Hindlimb muscle (tissue), 1 donor: Measurements from ENCODE around the gene KCNG2. TPM values are rescaled to one million over a fixed set of nuclear protein-coding genes. Genes with fewer than 3 reads are reported as not detected.
"Not testable (repeated sequence)": the region's sequence is repeated elsewhere in the genome, so short reads cannot be mapped to it uniquely, and the experiment has no call there.

ENCODE experiments used
- DNase-seq: peaks from one replicate; pipeline ENCODE4 v3.0.0-alpha.2; 2013
- polyA plus RNA-seq: library from polyadenylated mRNA; unstranded; fragments of 120-200 nt; gene quantifications from one replicate; pipeline ENCODE4 v1.2.1, GENCODE V29; 2013; ENCODE audit not compliant: insufficient read length

KCNG2 gene
- polyA plus RNA-seq, 1 donor = 0.86 TPM

DNA sequence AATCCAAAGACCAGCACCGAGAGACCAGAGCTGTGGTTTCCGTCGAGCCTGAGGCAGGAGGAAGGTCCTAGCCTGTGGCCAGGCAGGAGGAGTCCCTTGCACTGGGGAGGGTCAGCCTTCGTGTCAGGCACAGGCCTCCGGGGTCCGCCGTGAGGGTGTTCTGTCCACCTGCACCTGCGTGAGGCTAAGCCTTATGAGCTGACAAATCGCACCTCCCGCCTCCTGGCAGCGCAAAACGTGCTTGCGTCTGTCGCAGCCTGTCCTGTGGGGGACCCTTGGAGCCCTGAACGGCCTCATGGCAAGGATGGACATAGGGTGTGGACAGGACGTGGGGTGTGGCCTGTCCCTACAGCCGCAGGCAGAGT is 73.3 kb downstream of the KCNG2 start:
- no peak for DNase-seq

DNA sequence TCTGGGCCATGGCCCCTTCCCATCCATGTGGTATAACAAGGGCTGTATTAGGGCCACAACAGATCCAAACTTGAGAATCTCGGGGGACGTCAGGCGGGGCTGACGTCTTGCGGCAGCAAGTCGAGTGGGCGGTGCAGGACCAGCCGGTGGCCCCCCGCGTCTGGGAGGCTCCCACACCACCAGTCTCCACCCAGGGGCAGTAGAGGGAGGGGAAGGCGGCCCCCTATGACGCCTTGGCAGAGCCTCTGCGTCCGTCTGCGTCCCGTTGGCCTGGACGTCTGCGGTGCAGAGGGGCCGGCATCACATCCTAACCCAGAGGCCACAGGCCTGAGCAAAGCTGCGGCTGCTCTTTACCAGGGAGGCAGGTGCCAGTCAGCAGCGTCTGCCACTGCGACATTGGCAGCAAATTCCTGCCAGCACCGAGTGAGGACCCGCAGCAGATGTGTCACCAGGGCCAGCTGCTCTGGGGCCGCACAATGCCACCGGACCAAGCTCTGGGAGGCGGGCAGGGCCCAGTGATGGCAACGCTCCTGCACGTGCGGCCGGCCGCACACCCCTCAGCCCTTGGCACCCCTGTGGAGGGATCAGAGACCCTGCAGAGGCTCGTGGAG is 73.8 kb downstream of the KCNG2 start:
- DNase-seq = no peak

DNA sequence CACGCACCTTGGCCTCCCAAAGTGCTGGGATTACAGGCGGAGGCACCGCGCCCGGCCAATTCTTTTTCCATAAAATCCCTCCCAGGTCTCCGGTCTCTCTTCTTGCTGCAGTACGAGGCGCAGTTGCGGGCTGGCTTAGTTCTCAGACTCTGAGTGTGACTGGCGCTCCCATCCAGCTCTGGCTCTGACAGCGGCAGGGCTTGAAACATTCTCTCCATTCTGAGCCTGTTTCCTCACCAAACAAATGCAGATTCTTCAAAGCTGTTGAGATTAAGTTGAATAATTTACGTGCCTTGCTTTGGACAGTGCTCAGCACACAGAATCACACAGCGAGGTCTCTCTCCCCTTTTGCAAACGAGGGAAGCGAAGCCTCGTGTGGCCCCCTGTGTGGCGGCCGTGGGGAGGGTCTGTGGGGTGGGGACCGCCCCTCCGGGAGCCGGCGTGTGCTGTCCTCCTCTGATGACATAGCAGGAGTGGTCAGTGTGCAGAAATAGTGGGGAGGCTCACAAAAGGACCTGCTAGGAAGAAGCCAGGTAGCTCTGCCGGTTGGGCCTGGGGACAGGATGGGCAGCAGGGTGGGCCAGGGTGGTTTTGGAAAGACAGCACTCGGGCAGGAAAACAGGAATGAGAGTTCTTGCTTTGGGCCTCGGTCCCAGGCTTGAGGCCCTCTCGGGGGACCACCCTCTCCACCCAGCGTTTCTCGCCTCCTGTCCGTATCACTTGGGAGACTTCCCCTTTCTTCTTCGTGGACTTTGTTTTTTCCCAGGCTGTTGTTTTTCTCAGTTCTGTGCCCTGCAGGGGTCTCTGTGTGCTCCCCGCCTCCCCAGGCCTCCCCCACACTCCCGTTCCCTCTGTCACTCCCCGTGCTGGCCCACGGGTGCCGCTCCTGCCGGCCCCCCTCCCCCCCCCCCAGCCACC is 75.0 kb downstream of the KCNG2 start:
- DNase-seq = no peak

DNA sequence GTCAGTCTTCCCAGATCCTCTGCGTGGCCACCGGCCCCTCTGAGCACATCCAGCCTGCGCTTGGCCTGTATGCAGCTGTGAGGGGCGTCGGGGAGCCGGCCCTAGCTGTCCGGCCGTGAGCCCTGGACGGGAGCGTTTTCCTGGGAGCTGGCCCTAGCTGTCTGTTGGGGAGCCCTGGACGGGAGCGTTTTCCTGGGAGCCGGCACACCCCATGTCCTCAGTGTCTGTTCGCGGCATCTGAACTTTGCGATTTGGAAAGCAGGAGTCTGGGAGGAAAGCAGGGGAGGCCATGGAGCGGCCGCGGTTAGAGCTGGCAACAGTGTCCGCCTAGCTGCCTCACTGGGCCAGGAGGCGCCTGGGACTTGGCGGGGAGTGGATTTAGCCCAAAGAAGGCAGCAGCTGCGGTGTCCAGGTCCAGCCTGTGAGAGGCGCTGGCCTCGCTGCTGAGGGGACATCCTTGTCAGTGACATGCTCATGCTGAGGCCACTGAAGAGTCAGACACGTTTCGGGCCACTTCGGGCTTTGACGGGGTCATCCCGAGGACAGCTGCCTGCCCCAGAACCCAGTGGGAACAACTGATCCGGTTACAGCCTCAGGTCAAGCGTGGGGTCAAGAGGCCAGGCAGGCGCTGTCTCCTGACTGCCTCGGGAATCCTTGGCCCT is 75.8 kb downstream of the KCNG2 start:
- no peak for DNase-seq

DNA sequence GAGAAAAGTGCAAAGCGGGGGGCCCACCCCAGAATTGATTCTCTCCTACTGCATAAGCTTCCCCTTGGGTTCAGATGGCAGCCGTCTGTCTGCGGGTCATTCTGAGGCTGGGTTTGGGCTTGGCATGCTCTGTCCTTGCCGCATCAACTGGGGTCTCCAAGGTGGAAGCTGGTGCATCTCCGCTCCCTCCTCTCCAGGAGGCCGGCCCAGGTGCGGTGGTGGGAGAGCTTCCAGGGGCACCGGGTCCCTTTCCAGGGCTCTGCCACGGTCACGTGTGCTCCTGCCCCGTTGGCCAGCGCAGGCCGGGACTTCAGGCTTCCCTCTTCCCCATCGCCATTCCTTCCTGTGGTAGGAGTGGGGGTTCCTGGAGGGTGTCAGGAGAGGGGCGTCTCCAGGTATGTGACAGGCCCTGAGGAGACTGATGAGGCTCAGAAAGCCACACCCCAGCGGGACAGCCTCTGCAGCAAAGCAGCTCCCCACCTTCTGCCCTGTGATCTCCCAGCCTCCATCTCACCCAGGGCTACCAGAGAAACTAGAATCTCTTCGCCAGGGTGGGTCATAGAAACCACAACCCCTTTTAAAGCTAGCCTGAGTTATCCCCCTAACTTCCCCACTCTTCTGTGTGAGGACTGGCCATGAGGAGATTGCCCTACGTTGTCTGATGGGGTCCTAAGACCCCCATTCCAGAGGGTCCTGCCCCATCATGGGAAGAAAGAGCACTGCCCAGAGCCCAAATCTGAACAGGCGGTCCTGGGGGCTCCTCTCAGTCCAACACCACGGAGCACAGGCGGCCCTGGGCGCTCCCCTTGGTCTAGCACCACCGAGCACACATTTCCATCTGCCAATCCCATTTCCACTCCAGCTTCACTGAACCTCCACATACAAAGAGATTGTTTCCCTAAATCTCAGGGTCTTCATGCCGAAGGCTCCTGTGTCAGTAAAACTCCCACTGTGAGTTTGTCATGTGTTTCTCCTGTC is 77.1 kb downstream of the KCNG2 start:
- no peak for DNase-seq

DNA sequence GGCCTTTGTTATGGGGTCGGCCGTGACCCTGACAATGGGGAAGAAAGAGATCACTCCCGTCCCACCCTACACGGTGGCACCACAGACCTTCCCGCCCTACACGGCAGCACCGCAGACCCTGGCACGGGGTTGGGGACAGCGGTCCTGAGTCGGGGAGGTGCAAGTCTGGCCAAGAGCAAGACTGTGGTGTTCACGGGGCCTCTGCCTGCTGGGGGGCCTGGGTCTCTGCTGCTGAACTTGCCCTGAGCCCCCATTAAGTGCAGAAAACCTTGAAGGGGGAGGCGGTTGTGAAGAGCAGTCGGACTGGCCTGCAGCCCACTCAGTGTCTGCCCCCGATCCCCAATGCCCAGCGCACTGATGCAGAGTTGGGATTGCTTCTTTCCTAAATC is 77.8 kb downstream of the KCNG2 start:
- DNase-seq = no peak

DNA sequence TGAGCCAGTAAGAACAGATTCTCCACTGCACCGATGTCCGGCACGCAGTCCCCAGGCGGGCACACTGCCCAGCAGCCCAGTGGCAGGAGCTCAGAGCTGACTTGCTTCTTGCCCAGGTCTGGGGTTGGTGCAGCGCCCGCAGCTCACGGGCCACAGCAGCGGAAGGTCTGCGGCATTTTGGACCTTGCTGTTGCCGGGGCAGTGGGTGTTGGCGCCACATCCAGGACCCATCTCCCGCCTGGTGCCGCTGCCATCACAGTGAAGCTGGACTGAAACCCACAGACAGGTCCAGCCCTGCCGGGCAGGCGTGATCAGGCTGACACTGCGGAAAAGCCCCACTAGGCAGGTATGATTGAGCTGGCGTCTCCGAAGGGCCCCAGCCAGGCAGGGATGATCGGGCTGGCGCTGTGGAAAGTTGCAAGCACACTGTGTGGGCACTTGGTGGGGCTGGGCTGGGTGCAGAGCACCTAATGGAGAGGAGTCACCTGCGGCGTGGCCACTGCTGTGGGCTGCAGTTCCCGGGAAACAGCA is 78.3 kb downstream of the KCNG2 start:
- DNase-seq = no peak

DNA sequence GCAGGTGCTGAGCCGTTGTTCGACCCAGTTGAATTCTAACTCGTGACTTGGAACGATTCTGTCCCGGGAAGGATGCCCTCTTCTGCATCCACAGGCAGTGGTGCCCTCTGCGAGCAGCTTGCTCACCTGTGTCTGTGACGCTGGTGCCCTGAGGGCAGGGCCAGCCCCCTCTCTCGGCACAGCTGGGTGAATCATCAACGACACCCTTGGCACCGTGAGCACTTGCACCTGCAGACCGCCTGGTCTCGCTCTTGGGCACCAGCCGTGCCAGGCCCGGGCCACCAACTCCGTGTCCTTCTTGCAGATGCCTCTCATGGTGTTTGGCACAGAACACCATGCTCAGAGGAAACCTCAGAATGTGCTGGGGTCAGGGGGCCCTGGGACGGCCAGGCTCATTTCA is 78.8 kb downstream of the KCNG2 start:
- DNase-seq = no peak

DNA sequence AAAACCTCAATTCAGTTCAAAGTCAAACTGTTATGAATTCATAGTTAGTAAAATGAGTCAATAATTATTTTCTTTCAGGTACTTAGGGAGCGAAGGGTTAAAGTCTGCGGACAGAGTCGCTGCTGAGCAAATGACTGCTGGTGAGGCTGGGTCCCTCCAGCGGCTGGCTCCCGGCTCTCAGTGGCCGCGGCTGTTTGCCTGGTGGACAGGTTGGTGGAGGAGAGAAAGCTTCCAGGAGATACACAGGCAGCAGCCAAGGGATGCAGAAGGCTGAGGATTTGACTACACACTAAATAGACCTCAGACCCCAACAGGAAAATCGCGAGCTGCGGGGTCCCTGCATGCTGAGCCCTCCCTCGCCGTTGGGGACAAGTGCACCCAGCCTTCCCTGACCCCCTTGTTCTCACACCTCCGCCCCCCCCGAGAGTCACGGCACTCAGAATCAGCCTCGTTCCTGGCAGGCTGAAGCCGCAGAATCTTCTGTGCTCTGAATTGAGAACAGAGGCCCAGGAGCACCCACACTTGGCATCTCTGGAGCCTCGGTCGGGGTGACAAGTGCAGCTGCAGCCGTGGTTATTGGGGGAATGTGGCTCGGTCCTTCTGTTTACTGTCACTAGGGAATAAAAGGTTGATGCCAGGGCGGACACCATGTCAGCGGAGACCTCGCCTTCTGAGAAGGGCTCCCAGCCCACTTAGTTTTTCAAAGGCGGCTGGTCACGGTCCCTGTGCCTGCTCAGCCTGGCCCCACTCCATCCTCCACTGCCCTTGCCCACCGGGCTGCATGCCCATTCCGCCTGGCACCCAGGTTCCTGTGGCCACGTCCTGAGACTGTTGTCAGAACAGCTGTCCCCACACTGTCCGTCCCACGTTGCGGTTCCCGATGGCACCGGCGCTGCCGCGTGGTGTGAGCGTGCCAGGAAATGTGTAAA is 79.7 kb downstream of the KCNG2 start:
- no peak for DNase-seq

DNA sequence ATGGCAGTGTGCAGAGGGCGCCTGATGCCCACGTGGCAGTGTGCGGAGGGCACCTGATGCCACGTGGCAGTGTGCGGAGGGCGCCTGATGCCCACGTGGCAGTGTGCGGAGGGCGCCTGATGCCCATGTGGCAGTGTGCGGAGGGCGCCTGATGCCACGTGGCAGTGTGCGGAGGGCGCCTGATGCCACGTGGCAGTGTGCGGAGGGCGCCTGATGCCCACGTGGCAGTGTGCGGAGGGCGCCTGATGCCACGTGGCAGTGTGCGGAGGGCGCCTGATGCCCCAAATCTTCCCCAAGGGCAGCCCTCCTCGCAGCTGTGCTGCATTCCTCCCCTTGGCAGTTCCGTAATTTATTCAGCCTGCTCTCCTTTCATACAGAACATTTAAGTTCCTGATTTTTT is 80.5 kb downstream of the KCNG2 start:
- not testable (repeated sequence) for DNase-seq

DNA sequence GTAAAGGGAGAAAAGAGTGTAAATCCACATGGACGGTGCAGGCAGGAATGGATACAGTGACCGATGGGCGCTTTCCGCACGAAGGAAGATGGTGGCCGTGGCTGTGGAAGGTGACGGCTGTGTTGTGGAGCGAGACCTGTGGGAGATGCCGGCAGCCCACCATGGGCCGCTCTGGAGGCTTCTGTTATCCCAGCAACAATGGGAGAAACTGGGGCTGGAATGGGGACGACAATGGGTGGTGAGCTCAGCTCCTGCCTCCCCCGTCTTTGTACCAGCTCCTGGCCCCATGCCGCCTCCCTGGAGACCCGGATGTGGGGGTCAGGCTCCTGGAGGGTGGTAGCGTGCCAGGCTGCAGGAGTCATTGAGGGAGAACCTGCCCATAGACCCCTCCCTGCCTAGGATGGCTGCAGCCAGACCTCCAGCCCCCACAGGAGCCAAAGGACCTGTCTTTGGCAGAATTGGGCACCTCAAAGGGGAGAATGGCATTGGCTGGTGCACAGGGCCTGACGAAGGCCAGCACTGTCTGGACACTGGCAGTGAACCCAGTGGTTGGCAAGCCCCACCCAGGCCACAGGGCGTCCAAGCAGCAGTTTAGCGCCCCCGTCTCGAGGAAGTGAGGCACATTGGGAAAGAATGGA is 81.1 kb downstream of the KCNG2 start:
- no peak for DNase-seq

DNA sequence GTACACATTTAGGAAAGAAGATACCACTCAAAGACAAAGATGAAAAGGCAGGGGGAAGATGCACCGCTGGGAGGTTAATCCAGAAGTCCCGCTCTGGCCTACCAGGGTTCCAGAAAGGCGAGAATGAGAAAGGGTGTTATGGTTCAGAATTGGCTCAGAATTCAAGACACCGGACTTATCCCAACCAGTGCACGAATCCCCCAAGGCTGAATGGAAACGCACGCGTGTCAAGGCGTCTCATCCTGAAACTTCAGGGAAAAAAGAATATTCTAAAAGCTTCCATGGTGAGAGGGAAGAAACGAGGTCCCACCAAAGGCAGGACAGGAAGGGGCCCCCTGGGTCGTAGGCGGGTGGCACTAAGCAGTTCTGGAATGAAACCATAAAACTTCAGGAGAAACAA is 81.8 kb downstream of the KCNG2 start:
- DNase-seq = no peak

DNA sequence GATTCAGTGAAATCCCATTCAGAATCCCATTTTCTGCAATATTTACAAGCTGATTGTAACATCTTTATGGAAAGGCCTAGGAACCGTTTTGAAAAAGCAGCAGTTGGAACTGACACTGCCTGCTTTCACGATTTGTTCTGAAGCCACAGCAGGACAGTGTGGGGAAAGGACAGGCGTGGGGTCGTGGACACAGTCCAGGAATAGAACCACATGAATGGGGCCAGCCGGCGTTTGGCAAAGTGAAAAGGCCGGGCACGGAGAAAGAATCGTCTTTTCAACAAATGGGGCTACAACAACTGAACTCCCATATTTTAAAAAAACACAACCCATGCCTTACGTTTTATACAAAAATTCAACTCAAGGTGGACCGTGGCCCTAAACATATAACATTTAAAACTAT is 84.0 kb downstream of the KCNG2 start:
- DNase-seq = no peak

DNA sequence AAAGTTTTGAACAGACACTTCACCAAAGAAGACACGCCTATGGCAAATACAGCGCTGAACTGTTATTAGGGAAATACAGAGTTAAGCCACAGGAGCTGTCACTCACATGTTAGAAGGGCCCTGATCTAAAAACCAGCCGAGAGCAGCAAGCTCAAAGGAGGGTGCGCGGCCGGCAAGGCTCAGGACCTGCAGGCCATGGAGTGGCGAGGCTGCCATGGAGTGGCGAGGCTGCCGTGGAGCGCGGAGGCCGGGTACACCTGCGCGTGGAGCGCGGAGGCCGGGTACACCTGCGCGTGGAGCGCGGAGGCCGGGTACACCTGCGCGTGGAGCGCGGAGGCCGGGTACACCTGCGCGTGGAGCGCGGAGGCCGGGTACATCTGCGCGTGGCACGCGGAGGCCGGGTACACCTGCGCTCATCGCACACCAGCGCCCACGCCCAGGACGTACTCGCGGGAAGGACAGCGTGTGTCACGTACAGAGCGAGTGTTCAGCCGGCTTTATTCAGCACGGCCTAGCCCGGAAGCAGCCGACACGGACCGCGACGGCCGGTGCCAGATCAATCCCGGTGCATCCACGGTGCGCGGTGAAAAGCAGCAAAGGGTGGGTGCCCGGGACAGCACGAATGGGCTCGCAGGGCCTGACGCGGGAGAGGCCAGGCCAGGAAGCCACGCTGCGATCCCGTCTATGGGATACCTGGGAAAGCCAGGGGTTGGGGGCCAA is 84.9 kb downstream of the KCNG2 start:
- no peak for DNase-seq

DNA sequence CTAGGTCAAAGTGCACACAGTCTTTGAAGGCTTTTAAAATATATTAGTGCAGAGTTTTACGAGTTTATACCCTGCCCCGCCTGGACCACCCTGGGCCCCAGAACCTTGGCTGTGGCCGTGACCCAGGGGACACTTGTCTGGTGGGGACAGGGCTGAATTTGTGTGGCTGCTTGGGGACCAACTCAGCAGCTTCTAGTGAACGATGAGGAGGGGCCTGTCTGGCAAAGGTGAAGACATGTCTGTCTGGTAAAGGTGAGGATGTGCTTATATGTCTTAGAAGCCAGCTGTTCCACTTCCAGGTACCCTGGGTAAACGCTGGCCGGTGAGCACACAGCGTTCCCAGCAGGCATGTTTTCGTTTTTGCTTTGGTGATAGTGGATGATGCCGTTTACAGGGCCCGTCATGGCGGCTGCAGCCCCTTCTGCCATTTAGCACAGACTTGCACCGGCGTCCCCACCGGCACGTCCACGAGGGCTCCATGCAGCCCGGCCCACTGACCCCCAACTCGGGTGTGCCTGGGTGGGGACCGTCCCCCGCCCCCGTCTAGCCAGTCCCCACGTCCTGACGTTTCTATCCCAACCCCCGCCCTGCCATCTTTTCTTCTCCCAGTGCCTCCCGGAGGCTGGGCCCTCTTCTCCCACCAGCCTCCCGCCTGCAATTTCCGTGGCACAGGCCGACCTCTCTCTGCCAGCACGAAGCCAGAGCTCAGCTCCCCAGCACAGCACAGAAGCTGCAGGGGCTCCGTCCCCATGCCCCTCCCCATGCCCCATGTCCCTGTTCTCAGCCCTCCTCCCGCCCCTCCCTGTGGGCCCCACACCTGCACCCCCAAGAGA is 85.9 kb downstream of the KCNG2 start:
- no peak for DNase-seq

DNA sequence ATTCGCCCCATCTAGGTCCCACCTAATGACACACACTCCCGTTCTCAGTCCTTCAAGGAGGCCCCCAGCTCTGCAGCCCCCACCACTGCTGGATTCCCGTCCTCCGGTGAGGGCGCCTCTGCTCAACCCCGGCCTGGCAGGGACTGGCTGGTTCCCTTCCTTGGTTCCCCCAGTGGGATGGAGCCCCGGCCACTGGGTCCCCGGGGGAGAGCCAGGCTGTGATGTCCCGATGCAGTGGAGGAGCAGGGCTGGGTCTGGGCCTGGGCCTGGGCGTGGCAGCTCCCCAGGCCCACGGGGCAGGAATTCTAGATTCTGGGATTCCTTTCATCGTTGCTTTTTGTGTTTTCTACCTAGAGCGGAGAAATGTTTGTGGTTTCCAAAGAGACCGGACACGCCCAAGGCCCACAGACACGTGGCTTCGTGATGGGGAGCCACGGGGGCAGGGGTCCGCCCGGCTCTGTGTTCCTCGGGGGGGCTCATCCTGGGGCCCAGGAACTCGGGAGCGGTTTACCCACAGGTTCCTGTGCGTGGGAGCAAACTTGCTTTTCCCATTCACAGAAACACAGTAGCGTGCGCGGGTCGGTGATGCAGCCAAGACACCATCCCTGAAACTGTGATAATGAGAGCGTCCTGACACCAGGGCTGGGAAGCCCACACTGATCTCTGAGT is 86.7 kb downstream of the KCNG2 start:
- DNase-seq = no peak

DNA sequence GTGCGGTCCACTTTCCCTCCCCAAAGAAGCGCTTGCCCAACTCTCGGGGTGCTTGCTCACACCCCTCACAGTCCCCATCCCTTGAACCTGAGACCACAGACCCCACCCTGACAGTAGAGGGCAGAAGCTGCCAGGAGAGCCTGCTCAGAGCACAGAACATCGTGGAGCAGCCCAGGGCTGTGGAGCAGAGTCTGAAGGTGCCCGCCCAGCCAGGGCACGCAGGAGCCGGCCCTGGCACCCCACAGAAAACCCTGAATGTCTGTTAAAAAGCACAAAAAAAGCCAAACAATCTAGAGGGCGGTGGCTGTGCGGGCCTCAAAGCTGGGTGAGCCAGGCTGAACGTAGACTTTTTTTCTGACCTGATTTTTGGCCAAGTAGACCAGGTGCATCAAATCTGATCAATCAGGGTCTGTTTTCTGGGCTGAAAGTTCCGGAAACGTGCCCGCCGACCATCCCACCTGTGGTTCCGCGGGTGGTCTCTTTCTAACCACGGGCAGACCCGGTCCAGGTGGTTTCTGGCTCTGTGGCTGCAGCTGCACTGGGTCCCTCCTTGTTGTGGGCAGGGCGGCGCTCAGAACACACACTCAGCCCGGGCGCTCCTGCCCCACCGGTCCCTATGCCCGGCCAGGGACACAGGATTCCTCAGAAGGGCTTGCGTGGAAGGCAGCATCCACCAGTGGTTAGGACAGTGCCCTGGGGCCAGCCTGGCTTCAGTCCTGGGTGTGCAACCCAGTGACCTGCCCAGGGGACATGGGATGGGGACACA is 87.4 kb downstream of the KCNG2 start:
- no peak for DNase-seq
